ENCODE measurements around the gene DNAH17.

Gene DNAH17

DNA sequence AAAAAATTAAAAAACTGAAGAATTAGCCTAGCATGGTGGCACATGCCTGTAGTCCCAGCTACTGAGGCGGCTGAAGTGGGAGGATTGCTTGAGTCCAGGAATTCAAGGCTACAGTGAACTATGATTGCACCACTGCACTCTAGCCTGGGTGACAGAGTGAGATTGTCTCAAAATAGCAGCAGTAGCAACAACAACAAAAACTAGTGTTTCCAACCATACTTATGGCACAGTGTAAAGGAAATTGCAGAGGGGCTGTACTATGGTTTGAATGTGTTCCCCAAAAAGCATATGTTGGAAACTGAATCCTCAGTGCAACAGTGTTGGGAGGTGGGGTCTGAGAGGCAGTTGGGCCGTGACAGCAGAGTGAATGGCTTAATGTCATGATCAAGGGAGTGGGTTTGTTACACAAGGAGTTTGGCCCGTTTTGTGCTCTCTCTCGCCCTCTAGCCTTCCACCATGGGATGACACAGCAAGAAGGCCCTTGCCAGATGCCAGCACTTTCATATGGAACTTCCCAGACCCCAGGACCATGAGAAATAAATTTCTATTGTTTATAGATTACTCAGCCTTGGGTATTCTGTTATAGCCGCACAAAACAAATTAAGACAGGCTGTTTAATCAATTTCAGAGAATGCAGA lies 128.7 kb downstream of the DNAH17 start:
- DNase-seq (ENCODE audit: low spot score) (no peak), ATAC-seq (ENCODE audit: low read depth) (no peak)
- Histone ChIP-seq H3K27ac (ENCODE audit: poor library complexity, severe bottlenecking) (no peak overlapping the region), H3K4me3 (ENCODE audit: severe bottlenecking) (no peak overlapping the region), H3K4me1 (ENCODE audit: insufficient read depth, poor library complexity, severe bottlenecking) (no peaks in the 10 kb centered on the region), H3K27me3 (ENCODE audit: insufficient read depth, poor library complexity, severe bottlenecking) (no peaks in the 10 kb centered on the region), H3K9me3 (ENCODE audit: severe bottlenecking) (no peaks in the 10 kb centered on the region), H3K36me3 (ENCODE audit: low read depth) (no peaks in the 10 kb centered on the region)
- TF ChIP-seq, protein P1, sequence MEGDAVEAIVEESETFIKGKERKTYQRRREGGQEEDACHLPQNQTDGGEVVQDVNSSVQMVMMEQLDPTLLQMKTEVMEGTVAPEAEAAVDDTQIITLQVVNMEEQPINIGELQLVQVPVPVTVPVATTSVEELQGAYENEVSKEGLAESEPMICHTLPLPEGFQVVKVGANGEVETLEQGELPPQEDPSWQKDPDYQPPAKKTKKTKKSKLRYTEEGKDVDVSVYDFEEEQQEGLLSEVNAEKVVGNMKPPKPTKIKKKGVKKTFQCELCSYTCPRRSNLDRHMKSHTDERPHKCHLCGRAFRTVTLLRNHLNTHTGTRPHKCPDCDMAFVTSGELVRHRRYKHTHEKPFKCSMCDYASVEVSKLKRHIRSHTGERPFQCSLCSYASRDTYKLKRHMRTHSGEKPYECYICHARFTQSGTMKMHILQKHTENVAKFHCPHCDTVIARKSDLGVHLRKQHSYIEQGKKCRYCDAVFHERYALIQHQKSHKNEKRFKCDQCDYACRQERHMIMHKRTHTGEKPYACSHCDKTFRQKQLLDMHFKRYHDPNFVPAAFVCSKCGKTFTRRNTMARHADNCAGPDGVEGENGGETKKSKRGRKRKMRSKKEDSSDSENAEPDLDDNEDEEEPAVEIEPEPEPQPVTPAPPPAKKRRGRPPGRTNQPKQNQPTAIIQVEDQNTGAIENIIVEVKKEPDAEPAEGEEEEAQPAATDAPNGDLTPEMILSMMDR (IDR thresholded peaks at IDR 0.05; ENCODE audit: poor library complexity, severe bottlenecking): no peak

DNA sequence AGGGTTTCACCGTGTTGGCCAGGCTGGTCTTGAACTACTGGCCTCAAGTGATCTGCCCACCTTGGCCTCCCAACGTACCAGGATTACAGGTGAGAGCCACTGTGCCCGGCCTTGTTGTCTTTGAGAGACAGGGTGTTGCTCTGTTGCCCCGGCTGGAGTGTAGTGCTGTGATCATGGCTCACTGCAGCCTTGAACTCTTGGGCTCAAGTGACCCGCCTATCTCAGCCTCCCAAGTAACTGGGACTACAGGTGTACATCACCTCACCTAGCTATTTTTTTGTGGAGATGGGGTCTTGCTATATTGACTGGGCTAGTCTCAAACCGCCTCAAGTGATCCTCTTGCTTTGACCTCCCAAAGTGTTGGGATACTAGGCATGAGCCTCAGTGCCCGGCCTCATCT lies 130.4 kb downstream of the DNAH17 start:
- no peak overlapping the region for H3K27ac ChIP-seq (ENCODE audit: poor library complexity, severe bottlenecking)
- no peaks in the 10 kb centered on the region for H3K4me1 ChIP-seq (ENCODE audit: insufficient read depth, poor library complexity, severe bottlenecking)
- TF ChIP-seq, protein P1 (IDR thresholded peaks at IDR 0.05; ENCODE audit: poor library complexity, severe bottlenecking): no peak
- no peaks in the 10 kb centered on the region for H3K36me3 ChIP-seq (ENCODE audit: low read depth)
- ATAC-seq (ENCODE audit: low read depth) (no peak), DNase-seq (ENCODE audit: low spot score) (no peak)
- no peak overlapping the region for H3K4me3 ChIP-seq (ENCODE audit: severe bottlenecking)
- no peaks in the 10 kb centered on the region for H3K9me3 ChIP-seq (ENCODE audit: severe bottlenecking)
- no peaks in the 10 kb centered on the region for H3K27me3 ChIP-seq (ENCODE audit: insufficient read depth, poor library complexity, severe bottlenecking)

DNA sequence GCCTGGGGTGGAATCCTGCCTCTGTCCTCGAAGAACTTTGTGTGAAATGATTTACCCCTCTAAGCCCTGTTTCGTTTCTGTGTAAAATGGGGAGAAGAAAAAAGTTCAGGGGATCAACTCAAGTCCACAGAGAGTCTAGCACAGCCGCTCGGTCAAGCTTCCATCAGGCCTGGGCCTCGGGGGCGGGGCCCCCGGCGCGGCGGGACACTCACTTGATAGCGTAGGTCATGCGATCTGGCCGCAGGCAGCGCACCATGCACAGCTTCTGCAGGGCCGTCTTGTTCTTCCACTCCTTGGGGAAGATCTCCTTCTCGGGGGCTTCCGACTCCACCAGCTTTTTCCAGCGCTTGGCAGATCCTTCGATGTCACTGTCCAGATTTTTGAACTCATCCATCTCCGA lies 132.8 kb downstream of the DNAH17 start:
- DNase-seq (ENCODE audit: low spot score) (no peak), ATAC-seq (ENCODE audit: low read depth) (no peak)
- H3K4me1 ChIP-seq (ENCODE audit: insufficient read depth, poor library complexity, severe bottlenecking): no peaks in the 10 kb centered on the region
- no peaks in the 10 kb centered on the region for H3K36me3 ChIP-seq (ENCODE audit: low read depth)
- no peaks in the 10 kb centered on the region for H3K9me3 ChIP-seq (ENCODE audit: severe bottlenecking)
- no peak overlapping the region for H3K27ac ChIP-seq (ENCODE audit: poor library complexity, severe bottlenecking)
- no peak overlapping the region for H3K4me3 ChIP-seq (ENCODE audit: severe bottlenecking)
- TF ChIP-seq, protein P1 (IDR thresholded peaks at IDR 0.05; ENCODE audit: poor library complexity, severe bottlenecking): no peak
- no peaks in the 10 kb centered on the region for H3K27me3 ChIP-seq (ENCODE audit: insufficient read depth, poor library complexity, severe bottlenecking)

DNA sequence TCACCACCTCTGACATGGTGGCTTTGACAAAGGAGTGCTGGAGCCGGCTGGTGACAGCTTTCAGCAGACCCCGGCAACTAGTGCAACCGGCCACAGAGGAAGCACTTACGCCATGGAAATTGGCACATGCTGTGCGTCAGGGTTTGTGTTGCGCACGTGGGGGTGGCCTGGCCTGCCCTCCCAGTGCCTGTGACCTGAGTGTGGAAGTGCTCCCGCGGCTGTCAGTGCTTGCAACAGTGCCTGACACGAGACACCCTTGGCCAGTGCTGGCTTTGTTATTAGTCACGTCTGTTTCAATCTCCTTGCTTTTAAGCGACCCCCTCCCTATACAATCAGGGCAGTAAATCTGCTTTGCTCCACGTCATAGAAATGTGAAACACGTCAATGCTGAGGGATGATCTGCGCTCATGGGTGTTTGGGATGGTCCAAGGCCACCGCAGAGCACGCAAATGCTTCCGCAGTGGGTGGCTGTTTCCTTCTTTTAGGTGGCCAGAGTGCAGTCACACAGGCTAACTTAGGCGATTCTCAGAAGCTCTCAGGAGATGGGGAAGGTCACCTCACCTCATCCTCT lies 134.5 kb downstream of the DNAH17 start:
- TF ChIP-seq, protein P1 (IDR thresholded peaks at IDR 0.05; ENCODE audit: poor library complexity, severe bottlenecking): no peak
- DNase-seq (ENCODE audit: low spot score) (no peak), ATAC-seq (ENCODE audit: low read depth) (no peak)
- Histone ChIP-seq H3K4me1 (ENCODE audit: insufficient read depth, poor library complexity, severe bottlenecking) (no peaks in the 10 kb centered on the region), H3K27ac (ENCODE audit: poor library complexity, severe bottlenecking) (no peak overlapping the region), H3K4me3 (ENCODE audit: severe bottlenecking) (no peak overlapping the region), H3K9me3 (ENCODE audit: severe bottlenecking) (no peaks in the 10 kb centered on the region), H3K27me3 (ENCODE audit: insufficient read depth, poor library complexity, severe bottlenecking) (no peaks in the 10 kb centered on the region), H3K36me3 (ENCODE audit: low read depth) (no peaks in the 10 kb centered on the region)

Measured in RWPE2 (cell line).